Activated CD4-positive, alpha-beta memory T cell treated with anti-CD3 and anti-CD28 coated beads for 36 hours (primary cell): ENCODE data around the gene ZNF385C. TPM values are rescaled to one million over a fixed set of nuclear protein-coding genes. Genes with fewer than 3 reads are reported as not detected.
A peak's percentile ranks its signal among the peaks of the same experiment; 100 is the strongest.

Experiments used
- CTCF ChIA-PET: fragments of 350-600 bp; sonication (Branson Sonifier 250); formaldehyde crosslinking; loops from one replicate; lab custom pipeline; 2021; ENCODE audit warnings: antibody characterized with exemption, inconsistent platforms; lab: Charles Lee
- POLR2A ChIA-PET: fragments of 350-600 bp; sonication (Branson Sonifier 250); formaldehyde crosslinking; loops from one replicate; lab custom pipeline; 2021; ENCODE audit warnings: antibody characterized with exemption; lab: Charles Lee
- DNase-seq: peaks from one replicate; pipeline ENCODE4 v3.0.0-alpha.2; 2020
- H3K27ac Mint-ChIP-seq: one replicate; pipeline ENCODE4 v1.8.0; 2021; ENCODE audit warnings: mixed read lengths
- H3K27me3 Mint-ChIP-seq: one replicate; pipeline ENCODE4 v1.8.0; 2021; ENCODE audit warnings: mixed read lengths
- H3K36me3 Mint-ChIP-seq: one replicate; pipeline ENCODE4 v1.8.0; 2021; ENCODE audit warnings: mixed read lengths
- H3K4me1 Mint-ChIP-seq: one replicate; pipeline ENCODE4 v1.8.0; 2021; ENCODE audit warnings: low read depth, mixed read lengths
- H3K4me3 Mint-ChIP-seq: one replicate; pipeline ENCODE4 v1.8.0; 2021; ENCODE audit warnings: mild to moderate bottlenecking, mixed read lengths
- H3K9me3 Mint-ChIP-seq: one replicate; pipeline ENCODE4 v1.8.0; 2021; ENCODE audit warnings: mixed read lengths
- intact Hi-C: fragments of 100-400 bp; cut with micrococcal nuclease; formaldehyde crosslinking; loops from one replicate; pipeline ENCODE4 v1.15.1; 2023
- total RNA-seq, 2 experiments: library from RNA; stranded (reverse); gene quantifications; one replicate each; pipeline ENCODE4 v1.2.3, GENCODE V29; 2021

The ZNF385C gene
- total RNA-seq, 2 experiments from 2014 or later: 0.10 TPM; not detected in 1

- CTCF ChIA-PET: interaction anchor here (0.6 to 1.3 kb wide), 4 partner anchors 31 to 1028 kb away, joined by 3 read pairs; no protein-coding TSS in a partner anchor
- Mint-ChIP-seq H3K27ac (no peak overlapping the region), H3K9me3 (no peaks in the 10 kb centered on the region), H3K27me3 (peaks cover 21% of the 10 kb centered on the region), H3K4me1 (no peaks in the 10 kb centered on the region), H3K4me3 (no peak overlapping the region), H3K36me3 (no peaks in the 10 kb centered on the region)
- intact Hi-C loops: no loop called here
- no peak for DNase-seq
- POLR2A ChIA-PET: no interaction called here
Measured at GRCh38 chr17:42072323-42073187, 25.7 kb downstream of the ZNF385C start.

- H3K9me3 Mint-ChIP-seq: no peaks in the 10 kb centered on the region
- ChIA-PET CTCF (interaction anchor here (0.6 to 1.3 kb wide), 6 partner anchors 23 to 1029 kb away, joined by 3 to 4 read pairs (median 3); no protein-coding TSS in a partner anchor), POLR2A (no interaction called here)
- H3K27me3 Mint-ChIP-seq: peaks cover 21% of the 10 kb centered on the region
- no peaks in the 10 kb centered on the region for H3K36me3 Mint-ChIP-seq
- intact Hi-C loops: no loop called here
- no peak for DNase-seq
- H3K27ac Mint-ChIP-seq: no peak overlapping the region
- H3K4me3 Mint-ChIP-seq: no peak overlapping the region
- H3K4me1 Mint-ChIP-seq: no peaks in the 10 kb centered on the region
Measured at GRCh38 chr17:42071810-42072209, 26.5 kb downstream of the ZNF385C start.

GRCh38 chr17:42068979-42069378 is 29.3 kb downstream of the ZNF385C start:
- ChIA-PET CTCF (interaction anchor here (0.5 to 6.8 kb wide), 7 partner anchors 28 to 111 kb away, joined by 3 to 70 read pairs (median 13); partner anchors contain the start of genes DHX58 and KAT2A), POLR2A (interaction anchor here (1.2 kb wide), 1 partner anchor 43 kb away, joined by 4 read pairs; the partner anchor contains the start of gene DHX58)
- no peak overlapping the region for H3K4me3 Mint-ChIP-seq
- peaks cover 21% of the 10 kb centered on the region for H3K27me3 Mint-ChIP-seq
- intact Hi-C loops: loop anchor here (5.0 kb wide), 1 partner anchor 42 kb away; no protein-coding TSS in a partner anchor
- no peak for DNase-seq
- no peaks in the 10 kb centered on the region for H3K36me3 Mint-ChIP-seq
- no peaks in the 10 kb centered on the region for H3K9me3 Mint-ChIP-seq
- no peak overlapping the region for H3K27ac Mint-ChIP-seq
- H3K4me1 Mint-ChIP-seq: peaks cover 2% of the 10 kb centered on the region

- no peak overlapping the region for H3K27ac Mint-ChIP-seq
- intact Hi-C loops: loop anchor here (1.0 to 5.0 kb wide), 3 partner anchors 34 to 49 kb away; no protein-coding TSS in a partner anchor
- H3K4me1 Mint-ChIP-seq: peaks cover 5% of the 10 kb centered on the region
- no peaks in the 10 kb centered on the region for H3K36me3 Mint-ChIP-seq
- ChIA-PET POLR2A (interaction anchor here (0.5 to 1.2 kb wide), 2 partner anchors 45 to 128 kb away, joined by 3 to 4 read pairs; partner anchors contain the start of gene DHX58), CTCF (interaction anchor here (0.5 to 6.8 kb wide), 23 partner anchors 9 to 336 kb away, joined by 3 to 70 read pairs (median 4); partner anchors contain the start of genes CNP, DHX58, KAT2A and KCNH4)
- peaks cover 13% of the 10 kb centered on the region for H3K27me3 Mint-ChIP-seq
- H3K9me3 Mint-ChIP-seq: no peaks in the 10 kb centered on the region
- H3K4me3 Mint-ChIP-seq: no peak overlapping the region
- DNase-seq: peak; percentile 82
Measured at GRCh38 chr17:42067371-42068091, 30.7 kb downstream of the ZNF385C start.

GRCh38 chr17:42065201-42065600 is 33.1 kb downstream of the ZNF385C start:
- CTCF ChIA-PET: interaction anchor here (0.7 to 6.8 kb wide), 12 partner anchors 12 to 137 kb away, joined by 3 to 70 read pairs (median 3); partner anchors contain the start of gene DHX58
- DNase-seq: no peak
- POLR2A ChIA-PET: no interaction called here
- Mint-ChIP-seq H3K4me1 (peaks cover 5% of the 10 kb centered on the region), H3K27me3 (peaks cover 2% of the 10 kb centered on the region), H3K4me3 (no peak overlapping the region), H3K27ac (no peak overlapping the region), H3K9me3 (no peaks in the 10 kb centered on the region), H3K36me3 (no peaks in the 10 kb centered on the region)
- intact Hi-C loops: loop anchor here (5.0 kb wide), 1 partner anchor 38 kb away; no protein-coding TSS in a partner anchor

- peaks cover 5% of the 10 kb centered on the region for H3K4me1 Mint-ChIP-seq
- no peaks in the 10 kb centered on the region for H3K36me3 Mint-ChIP-seq
- no peaks in the 10 kb centered on the region for H3K9me3 Mint-ChIP-seq
- ChIA-PET CTCF (interaction anchor here (1.2 to 6.8 kb wide), 2 partner anchors 37 to 39 kb away, joined by 3 to 70 read pairs; no protein-coding TSS in a partner anchor), POLR2A (no interaction called here)
- no peak for DNase-seq
- intact Hi-C loops: no loop called here
- H3K4me3 Mint-ChIP-seq: no peak overlapping the region
- H3K27ac Mint-ChIP-seq: no peak overlapping the region
- peaks cover 2% of the 10 kb centered on the region for H3K27me3 Mint-ChIP-seq
Measured at GRCh38 chr17:42062681-42063080, 35.6 kb downstream of the ZNF385C start.

GRCh38 chr17:42061646-42062487 is 36.4 kb downstream of the ZNF385C start:
- Mint-ChIP-seq H3K27me3 (peaks cover 2% of the 10 kb centered on the region), H3K4me1 (peaks cover 5% of the 10 kb centered on the region), H3K36me3 (no peaks in the 10 kb centered on the region), H3K4me3 (no peak overlapping the region), H3K27ac (no peak overlapping the region), H3K9me3 (no peaks in the 10 kb centered on the region)
- DNase-seq: no peak
- POLR2A ChIA-PET: no interaction called here
- CTCF ChIA-PET: interaction anchor here (1.2 to 1.5 kb wide), 2 partner anchors 36 to 99 kb away, joined by 3 read pairs; no protein-coding TSS in a partner anchor
- intact Hi-C loops: no loop called here

- intact Hi-C loops: no loop called here
- H3K27ac Mint-ChIP-seq: no peak overlapping the region
- H3K27me3 Mint-ChIP-seq: peaks cover 7% of the 10 kb centered on the region
- no peak for DNase-seq
- CTCF ChIA-PET: interaction anchor here (1.5 to 2.8 kb wide), 2 partner anchors 41 to 98 kb away, joined by 3 to 7 read pairs; no protein-coding TSS in a partner anchor
- H3K4me3 Mint-ChIP-seq: no peak overlapping the region
- no peaks in the 10 kb centered on the region for H3K9me3 Mint-ChIP-seq
- peaks cover 5% of the 10 kb centered on the region for H3K4me1 Mint-ChIP-seq
- POLR2A ChIA-PET: no interaction called here
- H3K36me3 Mint-ChIP-seq: no peaks in the 10 kb centered on the region
Measured at GRCh38 chr17:42060231-42060630, 38.0 kb downstream of the ZNF385C start.

GRCh38 chr17:42059815-42060214 is 38.5 kb downstream of the ZNF385C start:
- ChIA-PET CTCF (interaction anchor here (2.8 kb wide), 1 partner anchor 42 kb away, joined by 7 read pairs; no protein-coding TSS in a partner anchor), POLR2A (no interaction called here)
- intact Hi-C loops: no loop called here
- Mint-ChIP-seq H3K4me3 (no peak overlapping the region), H3K9me3 (no peaks in the 10 kb centered on the region), H3K36me3 (no peaks in the 10 kb centered on the region), H3K27ac (no peak overlapping the region), H3K27me3 (peaks cover 11% of the 10 kb centered on the region), H3K4me1 (peaks cover 5% of the 10 kb centered on the region)
- no peak for DNase-seq

- intact Hi-C loops: no loop called here
- Mint-ChIP-seq H3K4me1 (no peaks in the 10 kb centered on the region), H3K9me3 (no peaks in the 10 kb centered on the region), H3K4me3 (no peak overlapping the region), H3K27me3 (peaks cover 22% of the 10 kb centered on the region), H3K27ac (no peak overlapping the region), H3K36me3 (no peaks in the 10 kb centered on the region)
- CTCF ChIA-PET: interaction anchor here (1.6 kb wide), 1 partner anchor 9 kb away, joined by 4 read pairs; no protein-coding TSS in a partner anchor
- POLR2A ChIA-PET: no interaction called here
- DNase-seq: no peak
Measured at GRCh38 chr17:42058063-42058462, 40.2 kb downstream of the ZNF385C start.

- peaks cover 33% of the 10 kb centered on the region for H3K27me3 Mint-ChIP-seq
- H3K27ac Mint-ChIP-seq: no peak overlapping the region
- CTCF ChIA-PET: interaction anchor here (1.0 to 2.5 kb wide), 4 partner anchors 11 to 45 kb away, joined by 3 to 10 read pairs (median 4); partner anchors contain the start of gene NKIRAS2
- no peak overlapping the region for H3K4me3 Mint-ChIP-seq
- no peak for DNase-seq
- POLR2A ChIA-PET: no interaction called here
- intact Hi-C loops: no loop called here
- no peaks in the 10 kb centered on the region for H3K36me3 Mint-ChIP-seq
- H3K9me3 Mint-ChIP-seq: no peaks in the 10 kb centered on the region
- H3K4me1 Mint-ChIP-seq: no peaks in the 10 kb centered on the region
Measured at GRCh38 chr17:42056635-42057034, 41.6 kb downstream of the ZNF385C start.
